GM18511 (cell line): Measurements from ENCODE around the gene STK32B.
"Not testable (repeated sequence)": the region's sequence is repeated elsewhere in the genome, so short reads cannot be mapped to it uniquely, and the experiment has no call there.

Source experiments
- ATAC-seq: cut with Tn5 transposase; IDR thresholded peaks from one replicate; pipeline ENCODE4 v1.9.1; 2021; ENCODE audit warnings: mild to moderate bottlenecking, moderate library complexity; ENCODE audit not compliant: unreplicated experiment

Gene STK32B

GRCh38 chr4:5203309-5203992 lies 152.2 kb downstream of the STK32B start:
- no peak for ATAC-seq

GRCh38 chr4:5203993-5204310 lies 152.7 kb downstream of the STK32B start:
- ATAC-seq = no peak

GRCh38 chr4:5204781-5205180 lies 153.5 kb downstream of the STK32B start:
- no peak for ATAC-seq

- ATAC-seq = no peak
Measured at GRCh38 chr4:5206016-5206790, 154.9 kb downstream of the STK32B start.

GRCh38 chr4:5209862-5210261 lies 158.6 kb downstream of the STK32B start:
- no peak for ATAC-seq

GRCh38 chr4:5211282-5211839 lies 160.1 kb downstream of the STK32B start:
- ATAC-seq = no peak

GRCh38 chr4:5212255-5213013 lies 161.2 kb downstream of the STK32B start:
- ATAC-seq = no peak

- ATAC-seq = no peak
Measured at GRCh38 chr4:5213087-5213595, 161.9 kb downstream of the STK32B start.

GRCh38 chr4:5215321-5215720 lies 164.0 kb downstream of the STK32B start:
- ATAC-seq = no peak

GRCh38 chr4:5217421-5217820 lies 166.1 kb downstream of the STK32B start:
- ATAC-seq = no peak

GRCh38 chr4:5218376-5219069 lies 167.2 kb downstream of the STK32B start:
- no peak for ATAC-seq

- ATAC-seq = no peak
Measured at GRCh38 chr4:5220028-5220427, 168.7 kb downstream of the STK32B start.

GRCh38 chr4:5222047-5222446 lies 170.8 kb downstream of the STK32B start:
- no peak for ATAC-seq

GRCh38 chr4:5222951-5223350 lies 171.7 kb downstream of the STK32B start:
- no peak for ATAC-seq

- ATAC-seq = no peak
Measured at GRCh38 chr4:5224340-5224739, 173.1 kb downstream of the STK32B start.

GRCh38 chr4:5232549-5232948 lies 181.3 kb downstream of the STK32B start:
- no peak for ATAC-seq

GRCh38 chr4:5237086-5237660 lies 185.9 kb downstream of the STK32B start:
- no peak for ATAC-seq

- no peak for ATAC-seq
Measured at GRCh38 chr4:5238173-5238572, 186.9 kb downstream of the STK32B start.

GRCh38 chr4:5247061-5247460 lies 195.8 kb downstream of the STK32B start:
- ATAC-seq = not testable (repeated sequence)

GRCh38 chr4:5247735-5248134 lies 196.5 kb downstream of the STK32B start:
- ATAC-seq = no peak
